ENCODE results near the gene APBA2.

- no peak for TF ChIP-seq CTCF (conservative IDR thresholded peaks at IDR 0.05; ENCODE audit: low read length)
- TF ChIP-seq EZH2phosphoT487 (IDR thresholded peaks at IDR 0.05; ENCODE audit: borderline replicate concordance, low read depth, low read length), result no peak
These were observed 200.2 kb downstream of the APBA2 start for GRCh38 chr15:29086001-29086400.

Data from OCI-LY7 (cell line).